H1 (cell line): ENCODE measurements around the gene LKAAEAR1. TPM values are rescaled to one million over a fixed set of nuclear protein-coding genes. Genes with fewer than 3 reads are reported as not detected.

Experiments
- CBX8 ChIP-seq: fragments of 300-800, 300-1000 bp; sonication (generic); IDR thresholded peaks from 2 replicates; pipeline ENCODE4 v1.7.1; 2016; ENCODE audit warnings: low read depth, low read length, borderline replicate concordance
- CHD7 ChIP-seq: fragments of 300-600 bp; sonication (generic); IDR thresholded peaks from 2 replicates; pipeline ENCODE4 v1.7.1; 2012; ENCODE audit warnings: low read length, moderate library complexity, mild to moderate bottlenecking, inconsistent platforms; ENCODE audit not compliant: insufficient replicate concordance
- CTBP2 ChIP-seq: IDR thresholded peaks from 2 replicates; pipeline ENCODE4 v1.7.0; 2011; ENCODE audit warnings: borderline replicate concordance, mild to moderate bottlenecking, moderate library complexity, mixed read lengths, low read length; ENCODE audit not compliant: insufficient read depth, insufficient read length
- EGR1 ChIP-seq: IDR thresholded peaks from 2 replicates; pipeline ENCODE4 v1.6.1; 2011; ENCODE audit warnings: low read depth, low read length, borderline replicate concordance
- GTF2F1 ChIP-seq: IDR thresholded peaks from 2 replicates; pipeline ENCODE4 v1.6.1; 2012; ENCODE audit warnings: low read depth, low read length, improper control_type of control experiment, borderline replicate concordance
- NANOG ChIP-seq: IDR thresholded peaks from 2 replicates; pipeline ENCODE4 v1.6.1; 2011; ENCODE audit warnings: low read length, low read depth, mild to moderate bottlenecking, inconsistent platforms; ENCODE audit not compliant: insufficient read depth, poor library complexity, severe bottlenecking
- SIN3A ChIP-seq, 2 experiments: IDR thresholded peaks in 1 of 2; conservative IDR thresholded peaks in 1 of 2; 2 replicates each; pipeline ENCODE4 v1.6.1; 2011 to 2012; ENCODE audit warnings: low read length in 2 of 2, improper control_type of control experiment in 1 of 2, low read depth in 1 of 2, mild to moderate bottlenecking in 1 of 2
- TAF7 ChIP-seq: optimal IDR thresholded peaks from 2 replicates; pipeline ENCODE3; 2011; ENCODE audit warnings: low read depth, mild to moderate bottlenecking, inconsistent platforms, low read length, moderate library complexity, borderline replicate concordance
- TCF12 ChIP-seq: IDR thresholded peaks from 2 replicates; pipeline ENCODE4 v1.6.1; 2011; ENCODE audit warnings: low read depth, mild to moderate bottlenecking, low read length
- polyA plus RNA-seq, 7 experiments: library from polyadenylated mRNA; depleted of rRNA in 3 of 7; stranded (reverse) in 5 of 7; unstranded in 2 of 7; fragments of >200 nt in 5 of 7; fragments of 200-250 nt in 2 of 7; gene quantifications; 1 replicate in 5 of 7; 2 replicates in 1 of 7; 4 replicates in 1 of 7; pipeline versions ENCODE4 v1.2.1 to v1.2.3, GENCODE V29; 2011 to 2013; ENCODE audit warnings: missing spikeins in 2 of 7, mixed read lengths in 2 of 7
- total RNA-seq: library from RNA; stranded (reverse); fragmentation: NEBNext Ultra II Directional; extraction: Animal tissue kit (Norgen Biotek cat#: 25700); gene quantifications from 2 replicates; pipeline ENCODE4 v1.2.1, GENCODE V29; 2021

The LKAAEAR1 gene
- total and polyA plus RNA-seq, 2 of the 8 experiments (the other 6 are each of a cell fraction or from before 2014, with no cell fraction given), result 0.41 to 0.53 TPM

DNA sequence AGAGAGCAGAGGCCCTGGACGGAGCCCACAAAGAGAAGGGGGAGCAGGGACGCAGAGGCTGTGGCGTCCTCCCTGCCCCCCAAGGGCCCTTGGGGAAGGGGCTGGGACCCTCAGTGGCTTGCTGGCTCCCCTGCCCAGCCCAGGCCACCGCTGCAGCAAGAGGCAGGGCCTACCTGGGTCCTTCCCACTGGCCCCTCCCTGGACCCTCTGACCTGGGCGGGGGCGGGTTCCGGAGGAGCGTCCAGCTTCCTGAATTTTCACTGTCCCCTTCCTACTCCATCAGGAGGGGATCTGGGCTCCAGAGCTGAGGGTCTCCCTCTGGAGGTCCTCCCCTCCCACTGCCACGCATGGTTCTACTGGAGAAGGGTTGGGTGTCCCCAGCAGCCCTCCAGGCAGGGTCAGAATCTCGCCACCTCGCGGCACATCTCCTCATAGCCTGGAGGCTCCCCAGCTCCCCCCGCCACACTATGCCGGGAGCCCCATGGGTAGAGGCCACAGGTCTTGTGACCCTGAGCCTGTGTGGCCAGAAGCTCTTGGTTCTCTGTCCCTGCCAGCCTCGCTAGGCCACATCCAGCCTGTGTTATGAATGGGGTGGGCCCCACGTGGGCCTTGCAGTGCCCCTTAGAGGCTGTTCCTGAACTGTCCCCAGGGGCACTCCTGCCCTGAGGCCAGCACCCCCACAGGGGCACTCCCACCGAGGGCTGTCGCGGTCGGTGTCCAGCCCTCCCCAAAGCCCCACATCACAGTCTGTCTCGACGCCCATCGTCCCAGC is 33.8 kb downstream of the LKAAEAR1 start (continued):
- TF ChIP-seq CTBP2, result no peak
- no peak for TF ChIP-seq NANOG
- no peak for TF ChIP-seq TCF12
- no peak for TF ChIP-seq EGR1
- TF ChIP-seq SIN3A (conservative IDR thresholded peaks at IDR 0.05 in 1 of 2, IDR thresholded peaks at IDR 0.05 in 1 of 2; ENCODE audit: low read depth in 1 of 2, low read length in 2 of 2), result no peak
- TF ChIP-seq GTF2F1, result no peak
- TF ChIP-seq CBX8, result no peak
- no peak for TF ChIP-seq TAF7
- no peak for TF ChIP-seq CHD7
